ENCODE measurements around the gene HEXB. TPM values are rescaled to one million over a fixed set of nuclear protein-coding genes. Genes with fewer than 3 reads are reported as not detected.
A peak's percentile ranks its signal among the peaks of the same experiment; 100 is the strongest.

Gene HEXB
- total and polyA plus RNA-seq, 2 of the 13 experiments (the other 11 are each of a cell fraction or from before 2014, with no cell fraction given), result 100 to 104 TPM

DNA sequence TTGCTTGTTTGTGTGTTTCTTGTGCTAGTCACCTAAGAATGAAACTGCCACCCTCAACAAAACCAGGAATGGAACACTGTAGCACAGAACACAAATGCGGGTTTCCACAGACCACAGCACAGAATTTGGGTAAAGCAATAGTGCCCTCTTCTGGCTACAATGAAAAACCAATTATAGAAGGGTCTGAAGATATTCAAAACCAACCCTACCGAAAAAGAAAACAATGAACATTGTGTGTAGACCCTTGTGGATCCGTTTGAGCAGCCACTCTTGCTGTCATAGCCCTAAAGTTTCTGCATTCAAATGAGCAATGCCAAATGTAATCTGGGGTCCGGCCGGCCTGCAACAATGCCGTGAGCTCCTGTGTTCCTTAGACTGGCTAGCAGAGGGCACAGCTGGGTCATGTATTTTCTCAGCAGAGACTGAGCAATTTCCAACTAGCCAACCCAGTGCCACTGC is 36.2 kb upstream of the HEXB start:
- peak overlapping the region; percentile 77 for H3K4me2 ChIP-seq (ENCODE audit: low read depth, low read length)
- no peaks in the 10 kb centered on the region for H3K9me3 ChIP-seq (ENCODE audit: low read length)
- H2AFZ ChIP-seq (ENCODE audit: low read length), result no peak overlapping the region
- DNase-seq (ENCODE audit: low spot score) (peak; percentile 62), ATAC-seq (peak; percentile 96), FAIRE-seq (peak; percentile 87)
- in situ Hi-C loops (cut with HindIII; ENCODE audit: extremely low pct_ligation_motif_present, low pct_unique_long_range_greater_than_20kb) (loop anchor here (5.0 to 10.0 kb wide), 2 partner anchors 604 to 747 kb away; no protein-coding TSS in a partner anchor), intact Hi-C loops (cut with micrococcal nuclease; ENCODE audit: unreplicated experiment) (loop anchor here (1.0 to 2.0 kb wide), 6 partner anchors 254 to 747 kb away; no protein-coding TSS in a partner anchor)
- ChIA-PET CTCF (ENCODE audit: low intra/inter-chr PET ratio, low total read pairs) (interaction anchor here (0.6 to 2.8 kb wide), 8 partner anchors 252 to 746 kb away, joined by 3 to 25 read pairs (median 4); no protein-coding TSS in a partner anchor), POLR2A (interaction anchor here (1.7 kb wide), 1 partner anchor 8 kb away, joined by 6 read pairs; the partner anchor contains the start of gene ENC1)
- no peak overlapping the region for H3K9ac ChIP-seq (ENCODE audit: insufficient read depth, low read depth, low read length)
- H3K36me3 ChIP-seq (replicated peaks in 1 of 2; ENCODE audit: control insufficient read depth in 1 of 2, insufficient read depth in 2 of 2, low read length in 2 of 2), result no peaks in the 10 kb centered on the region
- H3K79me2 ChIP-seq (ENCODE audit: insufficient read depth, low read length), result no peaks in the 10 kb centered on the region
- peak overlapping the region in 1 of 3 experiments; percentile 49; a peak in 2 of 6 replicates for H3K4me3 ChIP-seq (replicated peaks in 1 of 3; ENCODE audit: insufficient read depth in 1 of 3, low read depth in 2 of 3, low read length in 3 of 3)
- no TSS peak for BruUV-seq (replicated peaks)
- H3K27ac ChIP-seq (ENCODE audit: extremely low read length, insufficient read depth, low read length), result no peak overlapping the region
- no peaks in the 10 kb centered on the region for H4K20me1 ChIP-seq (ENCODE audit: insufficient read depth, low read length)
- 0 out of 5 replicates have a peak, but pooled peaks cover 0 to 3% of the 10 kb centered on the region in 2 experiments for H3K27me3 ChIP-seq (ENCODE audit: control insufficient read depth in 1 of 2, insufficient read depth in 2 of 2, low read length in 2 of 2)
- 0% methylated on average over 6 of the region's 6 CpGs for WGBS (ENCODE audit: low lambda C conversion rate)
- H3K4me1 ChIP-seq (ENCODE audit: insufficient read depth, low read length), result peaks cover 46% of the 10 kb centered on the region
- TF ChIP-seq ZNF616 (CRISPR knock-in tag; IDR thresholded peaks at IDR 0.05; ENCODE audit: low read depth) (no peak), SMC3 (IDR thresholded peaks at IDR 0.05; ENCODE audit: low read length) (peak; percentile 96), ZNF543 (CRISPR knock-in tag; IDR thresholded peaks at IDR 0.05) (no peak), RFXANK (CRISPR knock-in tag; IDR thresholded peaks at IDR 0.05) (0 out of 2 replicates have a peak, but pooled peaks have one; percentile 26), ATRX (CRISPR knock-in tag; IDR thresholded peaks at IDR 0.05; ENCODE audit: borderline replicate concordance) (no peak), ZNF510 (CRISPR knock-in tag; IDR thresholded peaks at IDR 0.05; ENCODE audit: low read depth) (no peak), RAD21 (CRISPR knock-in tag; IDR thresholded peaks at IDR 0.05) (peak; percentile 88), SOX13 (IDR thresholded peaks at IDR 0.05) (no peak), SOX13 (CRISPR knock-in tag; conservative IDR thresholded peaks at IDR 0.05 in 1 of 2, IDR thresholded peaks at IDR 0.05 in 1 of 2) (0 out of 4 replicates have a peak, but pooled peaks of 1 of the 2 experiments have one; percentile 7), ZNF724P (CRISPR knock-in tag; IDR thresholded peaks at IDR 0.05; ENCODE audit: borderline replicate concordance) (no peak), CEBPG (CRISPR knock-in tag; IDR thresholded peaks at IDR 0.05) (0 out of 2 replicates have a peak, but pooled peaks have one; percentile 17), FOXP1 (IDR thresholded peaks at IDR 0.05) (no peak), FOXP1 (CRISPR knock-in tag; IDR thresholded peaks at IDR 0.05) (no peak), MED13 (CRISPR knock-in tag; IDR thresholded peaks at IDR 0.05) (no peak), MED1 (CRISPR knock-in tag; IDR thresholded peaks at IDR 0.05) (0 out of 2 replicates have a peak, but pooled peaks have one; percentile 31)
- TF ChIP-seq, protein P1, sequence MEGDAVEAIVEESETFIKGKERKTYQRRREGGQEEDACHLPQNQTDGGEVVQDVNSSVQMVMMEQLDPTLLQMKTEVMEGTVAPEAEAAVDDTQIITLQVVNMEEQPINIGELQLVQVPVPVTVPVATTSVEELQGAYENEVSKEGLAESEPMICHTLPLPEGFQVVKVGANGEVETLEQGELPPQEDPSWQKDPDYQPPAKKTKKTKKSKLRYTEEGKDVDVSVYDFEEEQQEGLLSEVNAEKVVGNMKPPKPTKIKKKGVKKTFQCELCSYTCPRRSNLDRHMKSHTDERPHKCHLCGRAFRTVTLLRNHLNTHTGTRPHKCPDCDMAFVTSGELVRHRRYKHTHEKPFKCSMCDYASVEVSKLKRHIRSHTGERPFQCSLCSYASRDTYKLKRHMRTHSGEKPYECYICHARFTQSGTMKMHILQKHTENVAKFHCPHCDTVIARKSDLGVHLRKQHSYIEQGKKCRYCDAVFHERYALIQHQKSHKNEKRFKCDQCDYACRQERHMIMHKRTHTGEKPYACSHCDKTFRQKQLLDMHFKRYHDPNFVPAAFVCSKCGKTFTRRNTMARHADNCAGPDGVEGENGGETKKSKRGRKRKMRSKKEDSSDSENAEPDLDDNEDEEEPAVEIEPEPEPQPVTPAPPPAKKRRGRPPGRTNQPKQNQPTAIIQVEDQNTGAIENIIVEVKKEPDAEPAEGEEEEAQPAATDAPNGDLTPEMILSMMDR (CRISPR knock-in tag; IDR thresholded peaks at IDR 0.05), result peak; percentile 87
- TF ChIP-seq, protein P2, sequence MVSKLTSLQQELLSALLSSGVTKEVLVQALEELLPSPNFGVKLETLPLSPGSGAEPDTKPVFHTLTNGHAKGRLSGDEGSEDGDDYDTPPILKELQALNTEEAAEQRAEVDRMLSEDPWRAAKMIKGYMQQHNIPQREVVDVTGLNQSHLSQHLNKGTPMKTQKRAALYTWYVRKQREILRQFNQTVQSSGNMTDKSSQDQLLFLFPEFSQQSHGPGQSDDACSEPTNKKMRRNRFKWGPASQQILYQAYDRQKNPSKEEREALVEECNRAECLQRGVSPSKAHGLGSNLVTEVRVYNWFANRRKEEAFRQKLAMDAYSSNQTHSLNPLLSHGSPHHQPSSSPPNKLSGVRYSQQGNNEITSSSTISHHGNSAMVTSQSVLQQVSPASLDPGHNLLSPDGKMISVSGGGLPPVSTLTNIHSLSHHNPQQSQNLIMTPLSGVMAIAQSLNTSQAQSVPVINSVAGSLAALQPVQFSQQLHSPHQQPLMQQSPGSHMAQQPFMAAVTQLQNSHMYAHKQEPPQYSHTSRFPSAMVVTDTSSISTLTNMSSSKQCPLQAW (CRISPR knock-in tag; IDR thresholded peaks at IDR 0.05), result no peak
- TF ChIP-seq, protein P3, sequence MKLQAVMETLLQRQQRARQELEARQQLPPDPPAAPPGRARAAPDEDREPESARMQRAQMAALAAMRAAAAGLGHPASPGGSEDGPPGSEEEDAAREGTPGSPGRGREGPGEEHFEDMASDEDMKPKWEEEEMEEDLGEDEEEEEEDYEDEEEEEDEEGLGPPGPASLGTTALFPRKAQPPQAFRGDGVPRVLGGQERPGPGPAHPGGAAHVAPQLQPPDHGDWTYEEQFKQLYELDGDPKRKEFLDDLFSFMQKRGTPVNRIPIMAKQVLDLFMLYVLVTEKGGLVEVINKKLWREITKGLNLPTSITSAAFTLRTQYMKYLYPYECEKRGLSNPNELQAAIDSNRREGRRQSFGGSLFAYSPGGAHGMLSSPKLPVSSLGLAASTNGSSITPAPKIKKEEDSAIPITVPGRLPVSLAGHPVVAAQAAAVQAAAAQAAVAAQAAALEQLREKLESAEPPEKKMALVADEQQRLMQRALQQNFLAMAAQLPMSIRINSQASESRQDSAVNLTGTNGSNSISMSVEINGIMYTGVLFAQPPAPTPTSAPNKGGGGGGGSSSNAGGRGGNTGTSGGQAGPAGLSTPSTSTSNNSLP (IDR thresholded peaks at IDR 0.05; ENCODE audit: low read depth, low read length), result 0 out of 2 replicates have a peak, but pooled peaks have one; percentile 23
- TF ChIP-seq, protein P4, sequence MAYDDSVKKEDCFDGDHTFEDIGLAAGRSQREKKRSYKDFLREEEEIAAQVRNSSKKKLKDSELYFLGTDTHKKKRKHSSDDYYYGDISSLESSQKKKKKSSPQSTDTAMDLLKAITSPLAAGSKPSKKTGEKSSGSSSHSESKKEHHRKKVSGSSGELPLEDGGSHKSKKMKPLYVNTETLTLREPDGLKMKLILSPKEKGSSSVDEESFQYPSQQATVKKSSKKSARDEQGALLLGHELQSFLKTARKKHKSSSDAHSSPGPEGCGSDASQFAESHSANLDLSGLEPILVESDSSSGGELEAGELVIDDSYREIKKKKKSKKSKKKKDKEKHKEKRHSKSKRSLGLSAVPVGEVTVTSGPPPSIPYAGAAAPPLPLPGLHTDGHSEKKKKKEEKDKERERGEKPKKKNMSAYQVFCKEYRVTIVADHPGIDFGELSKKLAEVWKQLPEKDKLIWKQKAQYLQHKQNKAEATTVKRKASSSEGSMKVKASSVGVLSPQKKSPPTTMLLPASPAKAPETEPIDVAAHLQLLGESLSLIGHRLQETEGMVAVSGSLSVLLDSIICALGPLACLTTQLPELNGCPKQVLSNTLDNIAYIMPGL (CRISPR knock-in tag; IDR thresholded peaks at IDR 0.05; ENCODE audit: borderline replicate concordance in 1 of 2, low read depth in 1 of 2), result 0 out of 4 replicates have a peak, but pooled peaks of 1 of the 2 experiments have one; percentile 35

Data from HepG2 (cell line).